ENCODE data around the gene NFATC1.

NFATC1 gene

GRCh38 chr18:79459946-79460480 lies 64.3 kb downstream of the NFATC1 start:
- no peak for DNase-seq

- no peak for DNase-seq
Measured at GRCh38 chr18:79460481-79461300, 65.0 kb downstream of the NFATC1 start.

- DNase-seq, result no peak
Measured at GRCh38 chr18:79461627-79462026, 65.9 kb downstream of the NFATC1 start.

- DNase-seq, result no peak
Measured at GRCh38 chr18:79463424-79463960, 67.8 kb downstream of the NFATC1 start.

- DNase-seq, result no peak
Measured at GRCh38 chr18:79465392-79465991, 69.8 kb downstream of the NFATC1 start.

- DNase-seq, result no peak
Measured at GRCh38 chr18:79466591-79466990, 70.9 kb downstream of the NFATC1 start.

GRCh38 chr18:79467126-79467525 lies 71.4 kb downstream of the NFATC1 start:
- DNase-seq, result no peak

GRCh38 chr18:79468119-79468789 lies 72.5 kb downstream of the NFATC1 start:
- DNase-seq, result no peak

GRCh38 chr18:79469309-79469708 lies 73.6 kb downstream of the NFATC1 start:
- no peak for DNase-seq

- DNase-seq, result no peak
Measured at GRCh38 chr18:79469751-79470505, 74.2 kb downstream of the NFATC1 start.

- DNase-seq, result no peak
Measured at GRCh38 chr18:79470547-79470946, 74.8 kb downstream of the NFATC1 start.

GRCh38 chr18:79471046-79471445 lies 75.3 kb downstream of the NFATC1 start:
- DNase-seq, result no peak

- no peak for DNase-seq
Measured at GRCh38 chr18:79471597-79471996, 75.9 kb downstream of the NFATC1 start.

GRCh38 chr18:79472176-79472575 lies 76.4 kb downstream of the NFATC1 start:
- DNase-seq, result no peak

- no peak for DNase-seq
Measured at GRCh38 chr18:79472946-79473345, 77.2 kb downstream of the NFATC1 start.

GRCh38 chr18:79476031-79476917 lies 80.5 kb downstream of the NFATC1 start:
- DNase-seq, result no peak

GRCh38 chr18:79476918-79477571 lies 81.3 kb downstream of the NFATC1 start:
- DNase-seq, result no peak

- DNase-seq, result no peak
Measured at GRCh38 chr18:79477711-79478483, 82.2 kb downstream of the NFATC1 start.

GRCh38 chr18:79478484-79479115 lies 82.9 kb downstream of the NFATC1 start:
- no peak for DNase-seq
